ENCODE measurements around the gene TUBA8.

DNA sequence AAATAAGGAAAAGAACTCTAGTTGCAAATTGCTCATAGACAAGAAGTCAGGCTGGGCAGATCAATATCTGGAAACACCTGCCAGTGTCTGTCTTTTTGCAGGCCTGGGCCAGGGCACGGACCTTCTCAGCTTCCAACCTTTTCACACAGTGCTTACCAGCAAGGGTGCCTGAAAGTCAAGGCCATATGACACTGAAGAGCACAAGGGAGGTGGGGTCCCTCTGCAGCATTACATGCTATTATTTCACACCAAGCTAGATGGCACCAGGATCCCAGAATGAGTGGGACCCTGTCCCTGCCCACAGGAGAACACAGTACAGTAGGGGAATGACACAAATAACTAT, 38.7 kb upstream of the TUBA8 start:
- TF ChIP-seq, protein P1, sequence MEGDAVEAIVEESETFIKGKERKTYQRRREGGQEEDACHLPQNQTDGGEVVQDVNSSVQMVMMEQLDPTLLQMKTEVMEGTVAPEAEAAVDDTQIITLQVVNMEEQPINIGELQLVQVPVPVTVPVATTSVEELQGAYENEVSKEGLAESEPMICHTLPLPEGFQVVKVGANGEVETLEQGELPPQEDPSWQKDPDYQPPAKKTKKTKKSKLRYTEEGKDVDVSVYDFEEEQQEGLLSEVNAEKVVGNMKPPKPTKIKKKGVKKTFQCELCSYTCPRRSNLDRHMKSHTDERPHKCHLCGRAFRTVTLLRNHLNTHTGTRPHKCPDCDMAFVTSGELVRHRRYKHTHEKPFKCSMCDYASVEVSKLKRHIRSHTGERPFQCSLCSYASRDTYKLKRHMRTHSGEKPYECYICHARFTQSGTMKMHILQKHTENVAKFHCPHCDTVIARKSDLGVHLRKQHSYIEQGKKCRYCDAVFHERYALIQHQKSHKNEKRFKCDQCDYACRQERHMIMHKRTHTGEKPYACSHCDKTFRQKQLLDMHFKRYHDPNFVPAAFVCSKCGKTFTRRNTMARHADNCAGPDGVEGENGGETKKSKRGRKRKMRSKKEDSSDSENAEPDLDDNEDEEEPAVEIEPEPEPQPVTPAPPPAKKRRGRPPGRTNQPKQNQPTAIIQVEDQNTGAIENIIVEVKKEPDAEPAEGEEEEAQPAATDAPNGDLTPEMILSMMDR (IDR thresholded peaks at IDR 0.05), result no peak
- no peak for TF ChIP-seq POLR2A (IDR thresholded peaks at IDR 0.05)

All from thyroid gland (tissue), 4 donors.